K562 (cell line): ENCODE results near the gene DNAH9. TPM values are rescaled to one million over a fixed set of nuclear protein-coding genes. Genes with fewer than 3 reads are reported as not detected.

Experiments used
- ATAC-seq: fragments of 200-7000 bp; cut with Tn5 transposase; 3 replicates; pipeline ENCODE4 v1.9.1; 2020; ENCODE audit warnings: moderate library complexity
- BruUV-seq: library from RNA; stranded (reverse); fragments of 400-500 nt; replicated peaks from 2 replicates; lab custom pipeline; 2021; lab: Mats Ljungman, UMichigan
- CTCF ChIA-PET: fragments of 300-600 bp; formaldehyde crosslinking; extraction: SDS; loops from one replicate; lab custom pipeline; 2021; ENCODE audit warnings: low intra/inter-chr PET ratio; lab: Yijun Ruan, JAX
- POLR2A ChIA-PET: fragments of 300-600, 350-650 bp; sonication (Branson Sonifier 250); formaldehyde crosslinking; extraction: SDS; loops from one replicate; lab custom pipeline; 2021; ENCODE audit warnings: antibody characterized with exemption, inconsistent platforms; lab: Yijun Ruan, JAX
- DNase-seq, 4 experiments: peaks; one replicate each; pipeline versions ENCODE4 v3.0.0 to v3.0.0-alpha.2; 2011 to 2018; ENCODE audit warnings: low spot score in 3 of 4, mixed read lengths in 3 of 4; ENCODE audit errors: extremely low read depth in 1 of 4
- FAIRE-seq: peaks from 2 replicates; lab custom pipeline; 2011; peaks lifted over from hg19 to GRCh38; lab: Jason Lieb, UNC
- H2AFZ ChIP-seq: 2 replicates; pipeline ENCODE4 v1.6.0; 2011; ENCODE audit warnings: low read depth, low read length, control low read depth, inconsistent platforms
- H3K27ac ChIP-seq: fragments of 200-600 bp; 3 replicates; pipeline ENCODE4 v1.8.0; 2011; ENCODE audit warnings: low read depth, mild to moderate bottlenecking, control low read depth, inconsistent platforms, low read length, moderate library complexity, mixed read lengths; ENCODE audit errors: extremely low read depth
- H3K27me3 ChIP-seq, 2 experiments: fragments of 300-600 bp in 1 of 2; 2 replicates in 1 of 2; 3 replicates in 1 of 2; pipeline versions ENCODE4 v1.6.0 to v1.8.0; 2011; ENCODE audit warnings: inconsistent platforms in 2 of 2, low read length in 2 of 2, mild to moderate bottlenecking in 1 of 2, mixed read lengths in 1 of 2, moderate library complexity in 1 of 2; ENCODE audit not compliant: control insufficient read depth in 2 of 2, insufficient read depth in 2 of 2
- H3K36me3 ChIP-seq: fragments of 300-600 bp; 3 replicates; pipeline ENCODE4 v1.8.0; 2011; ENCODE audit warnings: mild to moderate bottlenecking, low read length, inconsistent platforms; ENCODE audit not compliant: control insufficient read depth, insufficient read depth
- H3K4me1 ChIP-seq, 2 experiments: fragments of 200-600 bp in 1 of 2; replicated peaks in 1 of 2; 2 replicates in 1 of 2; 3 replicates in 1 of 2; pipeline versions ENCODE4 v1.5.1 to v1.8.0; 2011; ENCODE audit warnings: inconsistent platforms in 2 of 2, low read length in 2 of 2, mild to moderate bottlenecking in 1 of 2, mixed read lengths in 1 of 2, moderate library complexity in 1 of 2; ENCODE audit not compliant: control insufficient read depth in 2 of 2, insufficient read depth in 2 of 2
- H3K4me2 ChIP-seq: 2 replicates; pipeline ENCODE4 v1.6.1; 2011; ENCODE audit warnings: low read length, control low read depth, inconsistent platforms, mixed read lengths; ENCODE audit not compliant: insufficient read depth
- H3K4me3 ChIP-seq: fragments of 200-600 bp; sonication (generic), shearing (Covaris generic); 2 replicates; pipeline ENCODE4 v1.5.1; 2016; ENCODE audit warnings: control low read depth, inconsistent platforms
- H3K79me2 ChIP-seq: fragments of 200-600 bp; 3 replicates; pipeline ENCODE4 v1.8.0; 2011; ENCODE audit warnings: low read length, inconsistent platforms; ENCODE audit not compliant: control insufficient read depth, insufficient read depth
- H3K9ac ChIP-seq, 2 experiments: 2 replicates each; pipeline versions ENCODE4 v1.6.0 to v1.6.1; 2011; ENCODE audit warnings: low read depth in 2 of 2, low read length in 2 of 2, control low read depth in 1 of 2, inconsistent platforms in 1 of 2, mild to moderate bottlenecking in 1 of 2, mixed read lengths in 1 of 2; ENCODE audit not compliant: insufficient read depth in 1 of 2
- H3K9me1 ChIP-seq: one replicate; pipeline ENCODE4 v1.6.0; 2011; ENCODE audit warnings: inconsistent platforms, mild to moderate bottlenecking, low read length, moderate library complexity; ENCODE audit not compliant: control insufficient read depth, insufficient read depth
- H3K9me3 ChIP-seq: replicated peaks from 2 replicates; pipeline ENCODE4 v1.5.1; 2011; ENCODE audit warnings: low read depth, low read length, inconsistent platforms; ENCODE audit not compliant: control insufficient read depth, insufficient read depth
- H4K20me1 ChIP-seq: replicated peaks from 2 replicates; pipeline ENCODE4 v1.6.1; 2011; ENCODE audit warnings: low read length, inconsistent platforms, mixed read lengths; ENCODE audit not compliant: control insufficient read depth, insufficient read depth
- CEBPB ChIP-seq: fragments of 450-650 bp; IDR thresholded peaks from 2 replicates; pipeline ENCODE4 v1.6.1; 2016; ENCODE audit warnings: missing genetic modification characterization, missing compliant biosample characterization
- EZH2 ChIP-seq: IDR thresholded peaks from 2 replicates; pipeline ENCODE4 v1.6.1; 2012; ENCODE audit warnings: low read depth, mild to moderate bottlenecking, inconsistent platforms, low read length, borderline replicate concordance
- RERE ChIP-seq: sonication (generic); formaldehyde crosslinking; IDR thresholded peaks from 2 replicates; pipeline ENCODE4 v1.8.0; 2023; ENCODE audit warnings: missing genetic modification reagents, mild to moderate bottlenecking, borderline replicate concordance
- TAF9B ChIP-seq: fragments of 450-650 bp; IDR thresholded peaks from 2 replicates; pipeline ENCODE4 v1.6.1; 2018; ENCODE audit warnings: mild to moderate bottlenecking; ENCODE audit not compliant: partially characterized antibody
- ZNF23 ChIP-seq: fragments of 250-450 bp; sonication (Bioruptor Pico); IDR thresholded peaks from 2 replicates; pipeline ENCODE4 v1.4.0; 2020; ENCODE audit warnings: mild to moderate bottlenecking
- WGBS: fragments of 100-300 bp; shearing (Covaris generic); methylation state at CpG from one replicate; pipeline ENCODE4 v1.1.6; 2016; ENCODE audit warnings: low coverage, mixed read lengths; ENCODE audit not compliant: insufficient coverage; ENCODE audit errors: missing lambda C conversion rate; 5-methylcytosine and 5-hydroxymethylcytosine counted together
- in situ Hi-C: fragments of 300-500 bp; cut with MboI; formaldehyde crosslinking; loops from 4 replicates; pipeline ENCODE4 v1.15.0; 2018; ENCODE audit warnings: inconsistent platforms, mixed read lengths
- intact Hi-C: fragments of 100-400 bp; cut with micrococcal nuclease; formaldehyde crosslinking; loops from 2 replicates; pipeline ENCODE4 v1.14.2; 2022
- polyA plus RNA-seq, 8 experiments: library from polyadenylated mRNA; depleted of rRNA in 4 of 8; stranded (reverse) in 5 of 8; unstranded in 3 of 8; fragments of >200 nt; fragmentation: Nextera tagmentation in 2 of 8; fragmentation: Illumina TruSeq in 1 of 8; extraction: Ambion mirVana in 2 of 8; extraction: Trizol in 1 of 8; gene quantifications; 2 replicates each; pipeline versions ENCODE4 v1.2.1 to v1.2.3, GENCODE V29; 2011 to 2014; ENCODE audit warnings: inconsistent platforms in 1 of 8, missing spikeins in 1 of 8
- total RNA-seq, 7 experiments: library from RNA; depleted of rRNA in 6 of 7; stranded (reverse); fragments of >200 nt in 6 of 7; fragmentation: Illumina TruSeq in 2 of 7; extraction: Trizol in 2 of 7; gene quantifications; 2 replicates each; pipeline versions ENCODE4 v1.2.1 to v1.2.3, GENCODE V29; 2011 to 2021; ENCODE audit warnings: low replicate concordance in 1 of 7

Gene DNAH9
- total and polyA plus RNA-seq, 9 of the 15 experiments (the other 6 are each of a cell fraction or from before 2014, with no cell fraction given), result not detected

GRCh38 chr17:11807606-11808005 is 209.3 kb downstream of the DNAH9 start:
- FAIRE-seq (no peak), DNase-seq (no peak)
- Histone ChIP-seq H3K79me2 (no peaks in the 10 kb centered on the region), H3K27me3 (peaks cover 0 to 11% of the 10 kb centered on the region in 2 experiments; a peak in 2 of 5 replicates), H2AFZ (no peak overlapping the region), H3K9me3 (no peaks in the 10 kb centered on the region), H3K9ac (no peak overlapping the region), H3K4me2 (no peak overlapping the region), H3K36me3 (no peaks in the 10 kb centered on the region), H3K4me3 (no peak overlapping the region), H3K27ac (no peak overlapping the region), H3K9me1 (no peaks in the 10 kb centered on the region), H4K20me1 (no peaks in the 10 kb centered on the region)
- in situ Hi-C loops (no loop called here), intact Hi-C loops (no loop called here)
- ChIA-PET POLR2A (no interaction called here), CTCF (no interaction called here)
- 0% methylated on average over 4 of the region's 7 CpGs for WGBS
- no peak for TF ChIP-seq EZH2
- TF ChIP-seq ZNF23 (CRISPR knock-in tag), result no peak
- TF ChIP-seq, all 486 proteins: peak for 0
- no peaks in the 10 kb centered on the region for H3K4me1 ChIP-seq
- no TSS peak for BruUV-seq
- no peak for ATAC-seq

- no peak for ATAC-seq
- no TSS peak for BruUV-seq
- H3K4me1 ChIP-seq, result no peaks in the 10 kb centered on the region
- H3K4me2 ChIP-seq, result no peak overlapping the region
- H3K4me3 ChIP-seq, result no peak overlapping the region
- no peaks in the 10 kb centered on the region for H3K9me3 ChIP-seq
- POLR2A ChIA-PET, result no interaction called here
- CTCF ChIA-PET, result interaction anchor here (0.6 kb wide), 1 partner anchor 116 kb away, joined by 3 read pairs; no protein-coding TSS in a partner anchor
- H3K36me3 ChIP-seq, result no peaks in the 10 kb centered on the region
- intact Hi-C loops, result no loop called here
- FAIRE-seq, result no peak
- no peak overlapping the region for H2AFZ ChIP-seq
- DNase-seq, result no peak
- H3K9ac ChIP-seq, result no peak overlapping the region
- H3K27me3 ChIP-seq, result no peaks in the 10 kb centered on the region; a peak in 1 of 5 replicates
- TF ChIP-seq RERE (CRISPR knock-in tag), result no peak
- no peak for TF ChIP-seq TAF9B
- 0 out of 2 replicates have a peak, but pooled peaks have one; percentile 28 for TF ChIP-seq CEBPB (tag)
- no peaks in the 10 kb centered on the region for H3K9me1 ChIP-seq
- no peak overlapping the region for H3K27ac ChIP-seq
- H4K20me1 ChIP-seq, result no peaks in the 10 kb centered on the region
- no peaks in the 10 kb centered on the region for H3K79me2 ChIP-seq
- 2% methylated on average over 4 of the region's 4 CpGs for WGBS
- in situ Hi-C loops, result no loop called here
Observed at GRCh38 chr17:11813278-11813677, 215.0 kb downstream of the DNAH9 start.
